ENCODE measurements around the gene KCNK17. TPM values are rescaled to one million over a fixed set of nuclear protein-coding genes. Genes with fewer than 3 reads are reported as not detected.

KCNK17 gene
- total RNA-seq, 1 experiment from 2014 or later: not detected

DNA sequence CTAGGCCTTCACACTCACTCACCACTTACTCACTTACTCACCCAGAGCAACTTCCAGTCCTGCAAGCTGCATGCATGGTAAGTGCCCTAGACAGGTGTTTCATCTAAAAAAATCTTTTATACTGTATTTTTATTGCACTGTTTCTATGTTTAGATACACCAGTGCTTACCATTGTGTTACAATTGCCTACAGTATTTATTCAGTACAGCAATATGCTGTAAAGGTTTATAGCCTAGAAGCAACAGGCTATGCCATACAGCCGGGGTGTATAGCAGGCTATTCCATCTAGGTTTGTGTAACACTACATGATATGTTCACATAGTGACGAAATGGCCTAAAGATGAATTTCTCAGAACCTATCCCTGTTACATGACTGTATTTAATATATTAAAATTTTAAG, 47.8 kb downstream of the KCNK17 start:
- H3K4me1 Mint-ChIP-seq (ENCODE audit: insufficient read depth, unreplicated experiment): no peaks in the 10 kb centered on the region
- ChIA-PET POLR2A (no interaction called here), CTCF (no interaction called here)

DNA sequence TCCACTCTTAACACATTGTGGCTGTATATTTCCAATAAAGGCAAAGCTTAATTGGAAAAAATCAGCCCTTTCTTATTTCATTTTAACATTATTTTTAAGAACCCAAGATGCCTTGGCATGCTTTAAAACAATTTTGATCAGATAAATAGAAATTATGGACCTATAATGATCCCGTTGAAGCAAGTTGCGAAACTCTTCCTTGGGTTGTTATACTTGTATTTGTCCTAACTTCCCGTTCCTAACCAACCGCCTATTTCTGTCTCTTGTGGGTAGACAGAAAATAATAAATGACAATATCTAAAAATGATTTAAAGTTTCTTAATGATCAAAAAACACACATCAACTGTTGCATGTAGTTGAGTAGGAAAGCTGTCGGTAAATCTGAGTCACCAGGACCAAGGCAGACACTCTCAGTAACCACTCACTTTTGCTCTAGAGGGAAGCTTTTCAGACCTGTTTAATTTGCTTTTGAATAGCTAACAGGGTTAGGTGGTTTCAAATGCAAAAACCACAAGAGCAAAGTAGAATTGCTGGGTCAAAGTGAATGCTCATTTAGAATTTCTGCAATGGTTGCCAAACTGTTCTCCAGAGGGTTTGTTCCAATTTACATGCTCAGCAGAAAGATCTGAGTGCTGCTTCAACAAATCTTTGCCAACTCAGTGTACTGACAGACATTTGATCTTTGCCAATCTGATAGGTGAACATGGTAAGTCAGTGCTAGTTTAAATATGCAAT, 50.7 kb downstream of the KCNK17 start:
- no peaks in the 10 kb centered on the region for H3K36me3 Mint-ChIP-seq (ENCODE audit: insufficient read depth, unreplicated experiment)
- ChIA-PET CTCF (interaction anchor here (0.6 to 2.4 kb wide), 8 partner anchors 8 to 1204 kb away, joined by 3 to 18 read pairs (median 3); no protein-coding TSS in a partner anchor), POLR2A (interaction anchor here (0.5 to 0.9 kb wide), 2 partner anchors 78 to 84 kb away, joined by 3 read pairs; no protein-coding TSS in a partner anchor)
- intact Hi-C loops (cut with micrococcal nuclease): no loop called here
- no peak overlapping the region for H3K4me3 Mint-ChIP-seq (ENCODE audit: unreplicated experiment)
- peaks cover 11% of the 10 kb centered on the region for H3K27me3 Mint-ChIP-seq (ENCODE audit: insufficient read depth, unreplicated experiment)
- no peaks in the 10 kb centered on the region for H3K4me1 Mint-ChIP-seq (ENCODE audit: insufficient read depth, unreplicated experiment)
- H3K27ac Mint-ChIP-seq (ENCODE audit: low read depth, unreplicated experiment): no peak overlapping the region
- no peaks in the 10 kb centered on the region for H3K9me3 Mint-ChIP-seq (ENCODE audit: unreplicated experiment)
- BruUV-seq (replicated peaks): no TSS peak
- TF ChIP-seq, protein P1, sequence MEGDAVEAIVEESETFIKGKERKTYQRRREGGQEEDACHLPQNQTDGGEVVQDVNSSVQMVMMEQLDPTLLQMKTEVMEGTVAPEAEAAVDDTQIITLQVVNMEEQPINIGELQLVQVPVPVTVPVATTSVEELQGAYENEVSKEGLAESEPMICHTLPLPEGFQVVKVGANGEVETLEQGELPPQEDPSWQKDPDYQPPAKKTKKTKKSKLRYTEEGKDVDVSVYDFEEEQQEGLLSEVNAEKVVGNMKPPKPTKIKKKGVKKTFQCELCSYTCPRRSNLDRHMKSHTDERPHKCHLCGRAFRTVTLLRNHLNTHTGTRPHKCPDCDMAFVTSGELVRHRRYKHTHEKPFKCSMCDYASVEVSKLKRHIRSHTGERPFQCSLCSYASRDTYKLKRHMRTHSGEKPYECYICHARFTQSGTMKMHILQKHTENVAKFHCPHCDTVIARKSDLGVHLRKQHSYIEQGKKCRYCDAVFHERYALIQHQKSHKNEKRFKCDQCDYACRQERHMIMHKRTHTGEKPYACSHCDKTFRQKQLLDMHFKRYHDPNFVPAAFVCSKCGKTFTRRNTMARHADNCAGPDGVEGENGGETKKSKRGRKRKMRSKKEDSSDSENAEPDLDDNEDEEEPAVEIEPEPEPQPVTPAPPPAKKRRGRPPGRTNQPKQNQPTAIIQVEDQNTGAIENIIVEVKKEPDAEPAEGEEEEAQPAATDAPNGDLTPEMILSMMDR (IDR thresholded peaks at IDR 0.05; ENCODE audit: unreplicated experiment): no peak
- DNase-seq (ENCODE audit: unreplicated experiment): no peak

More for the DNA sequence above, 47.8 kb downstream of the KCNK17 start:
- H3K27me3 Mint-ChIP-seq (ENCODE audit: insufficient read depth, unreplicated experiment): no peaks in the 10 kb centered on the region
- no peak overlapping the region for H3K4me3 Mint-ChIP-seq (ENCODE audit: unreplicated experiment)
- H3K9me3 Mint-ChIP-seq (ENCODE audit: unreplicated experiment): no peaks in the 10 kb centered on the region
- H3K36me3 Mint-ChIP-seq (ENCODE audit: insufficient read depth, unreplicated experiment): no peaks in the 10 kb centered on the region
- no TSS peak for BruUV-seq (replicated peaks)
- H3K27ac Mint-ChIP-seq (ENCODE audit: low read depth, unreplicated experiment): no peak overlapping the region
- TF ChIP-seq, protein P1 (IDR thresholded peaks at IDR 0.05; ENCODE audit: unreplicated experiment): no peak
- DNase-seq (ENCODE audit: unreplicated experiment): no peak
- intact Hi-C loops (cut with micrococcal nuclease): no loop called here

DNA sequence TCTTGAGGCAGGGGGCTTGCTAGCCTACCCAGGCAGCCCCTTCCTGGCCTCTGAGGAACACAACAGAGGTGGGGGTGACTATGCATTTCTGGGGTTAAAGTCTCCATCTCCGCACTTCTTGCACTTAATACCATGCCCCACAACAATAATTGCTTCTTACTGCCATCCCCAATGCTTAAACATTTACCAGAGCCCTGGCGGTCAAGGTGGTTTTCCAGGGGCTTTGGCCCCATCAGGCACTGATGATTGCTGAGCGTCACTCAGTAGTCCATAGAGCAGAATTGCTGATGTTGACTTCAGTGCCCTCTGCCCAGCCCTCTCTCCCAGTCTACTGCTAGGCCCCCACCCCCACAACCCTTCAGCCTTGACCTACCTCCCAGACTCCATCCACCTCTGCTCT, 52.5 kb downstream of the KCNK17 start:
- POLR2A ChIA-PET: no interaction called here
- intact Hi-C loops (cut with micrococcal nuclease): no loop called here

DNA sequence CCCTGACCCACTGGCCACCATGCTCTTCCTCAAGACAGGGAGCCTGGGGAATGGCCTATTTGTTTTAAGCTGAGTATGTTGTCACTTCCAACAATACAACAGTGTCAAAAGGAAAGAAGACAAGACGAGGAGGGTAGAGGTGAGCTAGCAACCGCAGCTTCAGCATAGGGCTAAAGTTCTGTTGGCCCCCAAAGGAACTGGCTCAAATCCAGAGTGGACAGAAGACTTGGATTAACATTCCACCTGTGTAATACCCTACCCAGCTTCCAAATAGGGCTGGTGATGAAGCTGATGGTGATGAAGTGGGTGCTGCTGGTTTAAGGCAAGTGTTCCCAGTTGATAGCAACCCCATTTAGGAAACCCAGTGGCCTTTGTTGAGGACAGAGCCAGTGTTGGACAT, 53.3 kb downstream of the KCNK17 start:
- no peak for DNase-seq (ENCODE audit: unreplicated experiment)
- Mint-ChIP-seq H3K9me3 (ENCODE audit: unreplicated experiment) (no peaks in the 10 kb centered on the region), H3K4me3 (ENCODE audit: unreplicated experiment) (no peak overlapping the region), H3K27ac (ENCODE audit: low read depth, unreplicated experiment) (no peak overlapping the region), H3K4me1 (ENCODE audit: insufficient read depth, unreplicated experiment) (no peaks in the 10 kb centered on the region), H3K36me3 (ENCODE audit: insufficient read depth, unreplicated experiment) (no peaks in the 10 kb centered on the region), H3K27me3 (ENCODE audit: insufficient read depth, unreplicated experiment) (peaks cover 11% of the 10 kb centered on the region)
- CTCF ChIA-PET: interaction anchor here (1.2 kb wide), 1 partner anchor 42 kb away, joined by 4 read pairs; no protein-coding TSS in a partner anchor
- BruUV-seq (replicated peaks): no TSS peak
- intact Hi-C loops (cut with micrococcal nuclease): no loop called here
- TF ChIP-seq, protein P1 (IDR thresholded peaks at IDR 0.05; ENCODE audit: unreplicated experiment): no peak
- POLR2A ChIA-PET: interaction anchor here (0.6 kb wide), 1 partner anchor 10 kb away, joined by 3 read pairs; no protein-coding TSS in a partner anchor

More for the DNA sequence above, 52.5 kb downstream of the KCNK17 start:
- H3K36me3 Mint-ChIP-seq (ENCODE audit: insufficient read depth, unreplicated experiment): no peaks in the 10 kb centered on the region
- H3K27ac Mint-ChIP-seq (ENCODE audit: low read depth, unreplicated experiment): no peak overlapping the region
- H3K4me3 Mint-ChIP-seq (ENCODE audit: unreplicated experiment): no peak overlapping the region
- DNase-seq (ENCODE audit: unreplicated experiment): no peak
- TF ChIP-seq, protein P1 (IDR thresholded peaks at IDR 0.05; ENCODE audit: unreplicated experiment): no peak
- peaks cover 11% of the 10 kb centered on the region for H3K27me3 Mint-ChIP-seq (ENCODE audit: insufficient read depth, unreplicated experiment)
- H3K4me1 Mint-ChIP-seq (ENCODE audit: insufficient read depth, unreplicated experiment): no peaks in the 10 kb centered on the region
- CTCF ChIA-PET: interaction anchor here (0.5 kb wide), 1 partner anchor 692 kb away, joined by 3 read pairs; no protein-coding TSS in a partner anchor
- BruUV-seq (replicated peaks): no TSS peak
- no peaks in the 10 kb centered on the region for H3K9me3 Mint-ChIP-seq (ENCODE audit: unreplicated experiment)
